ENCODE results near the gene ZNF316.

The ZNF316 gene

DNA sequence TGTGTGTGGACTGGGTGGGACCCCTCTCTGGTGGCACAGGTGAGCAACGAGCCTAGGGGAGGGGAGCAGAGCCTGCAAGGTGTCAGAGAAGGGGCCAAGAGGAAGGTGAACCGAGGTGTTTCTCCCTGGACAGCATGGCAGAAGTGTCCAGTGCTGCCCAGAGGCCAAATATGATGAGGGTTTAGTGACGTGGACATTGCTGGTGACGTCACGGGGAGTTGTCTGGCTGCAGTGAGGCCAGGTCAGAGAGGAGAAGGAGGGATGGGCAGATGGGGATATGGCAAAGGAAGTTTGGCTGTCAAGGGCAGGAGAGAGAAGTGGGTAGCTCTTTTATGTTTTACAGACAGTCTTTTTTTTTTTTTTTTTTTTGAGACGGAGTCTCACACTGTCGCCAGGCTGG lies 24.3 kb upstream of the ZNF316 start:
- POLR2A ChIA-PET, result no interaction called here
- TF ChIP-seq, protein P1, sequence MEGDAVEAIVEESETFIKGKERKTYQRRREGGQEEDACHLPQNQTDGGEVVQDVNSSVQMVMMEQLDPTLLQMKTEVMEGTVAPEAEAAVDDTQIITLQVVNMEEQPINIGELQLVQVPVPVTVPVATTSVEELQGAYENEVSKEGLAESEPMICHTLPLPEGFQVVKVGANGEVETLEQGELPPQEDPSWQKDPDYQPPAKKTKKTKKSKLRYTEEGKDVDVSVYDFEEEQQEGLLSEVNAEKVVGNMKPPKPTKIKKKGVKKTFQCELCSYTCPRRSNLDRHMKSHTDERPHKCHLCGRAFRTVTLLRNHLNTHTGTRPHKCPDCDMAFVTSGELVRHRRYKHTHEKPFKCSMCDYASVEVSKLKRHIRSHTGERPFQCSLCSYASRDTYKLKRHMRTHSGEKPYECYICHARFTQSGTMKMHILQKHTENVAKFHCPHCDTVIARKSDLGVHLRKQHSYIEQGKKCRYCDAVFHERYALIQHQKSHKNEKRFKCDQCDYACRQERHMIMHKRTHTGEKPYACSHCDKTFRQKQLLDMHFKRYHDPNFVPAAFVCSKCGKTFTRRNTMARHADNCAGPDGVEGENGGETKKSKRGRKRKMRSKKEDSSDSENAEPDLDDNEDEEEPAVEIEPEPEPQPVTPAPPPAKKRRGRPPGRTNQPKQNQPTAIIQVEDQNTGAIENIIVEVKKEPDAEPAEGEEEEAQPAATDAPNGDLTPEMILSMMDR (IDR thresholded peaks at IDR 0.05; ENCODE audit: insufficient read depth, low read length, missing control alignments), result no peak
- no peak for DNase-seq (ENCODE audit: low read depth, low spot score)
- no peak overlapping the region for H3K4me3 ChIP-seq (ENCODE audit: low read depth, low read length)
- CTCF ChIA-PET, result interaction anchor here (0.7 to 3.9 kb wide), 3 partner anchors 9 to 22 kb away, joined by 3 to 13 read pairs (median 3); partner anchors contain the start of gene INTS15

DNA sequence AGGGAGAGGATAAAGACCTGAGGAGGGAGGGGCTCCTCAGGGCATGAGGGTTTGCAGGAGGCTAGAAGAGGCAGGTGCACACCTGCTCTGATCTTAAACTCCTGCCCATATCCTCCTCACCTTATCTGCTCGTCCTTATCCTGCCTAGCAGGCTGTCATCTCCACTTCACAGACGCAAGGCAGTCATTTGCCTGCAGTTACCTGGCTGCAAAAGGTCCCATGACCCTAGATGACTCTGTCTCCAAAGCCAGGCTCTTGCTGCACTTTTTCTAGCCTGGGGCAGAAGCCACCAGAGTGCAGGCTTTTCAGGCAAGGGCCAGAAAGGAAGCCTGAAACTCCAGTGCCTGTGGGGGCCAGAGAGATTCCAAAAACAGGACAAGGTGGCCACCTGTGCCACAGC lies 23.4 kb upstream of the ZNF316 start:
- no peak for DNase-seq (ENCODE audit: low read depth, low spot score)
- ChIA-PET CTCF (no interaction called here), POLR2A (no interaction called here)
- H3K4me3 ChIP-seq (ENCODE audit: low read depth, low read length), result no peak overlapping the region
- TF ChIP-seq, protein P1 (IDR thresholded peaks at IDR 0.05; ENCODE audit: insufficient read depth, low read length, missing control alignments), result no peak

DNA sequence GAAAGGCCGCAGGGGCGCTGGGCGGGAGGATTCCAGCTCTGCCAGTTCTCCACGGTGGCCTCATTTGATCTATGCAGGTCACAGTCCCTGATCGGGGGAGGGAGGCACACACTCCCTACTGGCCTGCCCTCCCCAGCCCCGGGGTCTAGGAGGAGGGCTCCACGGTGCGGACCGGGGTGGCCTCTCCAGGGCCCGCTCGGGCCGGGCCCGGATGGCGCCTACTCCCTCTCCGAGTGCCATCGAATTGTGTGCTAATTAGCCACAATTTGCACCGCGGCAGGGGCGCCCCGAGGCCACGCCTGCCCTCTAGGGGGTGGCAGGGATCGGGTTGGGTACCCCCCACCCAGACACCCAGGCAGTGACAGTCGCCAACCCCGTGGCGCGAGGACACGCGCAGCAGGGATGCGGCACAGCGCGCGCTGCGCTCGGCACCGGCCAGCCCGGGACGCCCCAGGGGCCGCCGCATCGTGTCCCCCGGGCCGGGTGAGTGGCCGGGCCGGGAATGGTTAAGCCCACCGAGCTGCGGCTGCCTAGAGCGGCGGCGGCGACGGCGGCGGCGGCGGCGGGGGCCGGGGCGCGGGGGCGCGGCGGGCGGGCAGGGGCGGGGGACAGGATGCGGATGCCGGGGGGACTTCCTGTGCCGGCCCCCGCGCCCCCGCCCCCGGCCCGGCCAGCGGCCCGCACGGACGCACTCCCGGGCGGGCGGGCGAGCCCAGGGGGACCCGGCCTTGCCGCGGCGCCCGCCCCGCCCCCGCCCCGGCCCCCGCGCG lies 22.0 kb upstream of the ZNF316 start, which contains the start of gene ZNF853:
Gene ZNF853 (plus strand): TSS at position 658 of the 770 bp plus-strand sequence. CDS start 565 bp downstream, outside the sequence.
- peak within 1 kb of the TSS; percentile 55 for H3K4me3 ChIP-seq (ENCODE audit: low read depth, low read length)
- DNase-seq (ENCODE audit: low read depth, low spot score), result no peak
- TF ChIP-seq, protein P1 (IDR thresholded peaks at IDR 0.05; ENCODE audit: insufficient read depth, low read length, missing control alignments), result no peak
- ChIA-PET POLR2A (no interaction called here), CTCF (no interaction called here)

DNA sequence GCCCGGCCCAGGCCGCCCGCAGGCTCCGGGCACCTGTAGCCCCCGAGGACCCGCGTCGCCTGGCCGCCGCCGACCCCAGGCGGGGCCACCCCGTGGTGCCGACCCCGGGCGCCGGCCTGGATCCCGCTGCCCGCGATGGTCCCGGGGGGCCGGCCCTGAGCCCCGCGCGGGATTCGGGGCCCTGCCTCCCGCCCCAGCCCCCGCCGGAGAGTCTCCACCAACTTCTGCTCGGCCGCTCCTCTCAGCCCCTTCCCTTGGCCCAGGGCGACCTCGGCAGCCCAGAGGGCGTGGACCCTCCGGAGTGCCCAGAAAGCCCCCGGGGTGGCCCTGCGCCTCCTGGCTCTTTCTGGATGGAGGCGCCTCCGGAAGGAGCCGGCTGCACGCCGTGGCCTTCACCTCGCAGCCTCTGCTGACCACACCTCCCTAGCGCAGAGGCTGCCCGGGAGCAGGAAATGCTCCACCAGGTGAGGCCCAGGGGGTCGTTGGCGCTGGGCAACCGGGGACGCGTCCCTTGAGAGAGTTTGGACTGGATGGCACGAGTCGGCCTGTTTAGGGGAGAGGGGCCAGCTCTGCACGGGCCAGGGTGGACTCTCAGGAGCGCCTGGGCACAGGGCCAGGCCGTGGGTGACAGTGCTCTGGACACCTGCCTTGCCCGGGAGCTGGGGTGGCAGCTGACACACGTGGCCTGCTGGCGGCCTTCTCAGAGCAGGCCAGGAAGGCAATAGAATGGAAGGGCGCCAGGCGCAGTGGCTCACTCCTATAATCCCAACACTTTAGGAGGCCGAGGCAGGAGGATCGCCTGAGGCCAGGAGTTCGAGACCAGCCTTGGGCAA lies 21.2 kb upstream of the ZNF316 start:
- ChIA-PET CTCF (no interaction called here), POLR2A (no interaction called here)
- TF ChIP-seq, protein P1 (IDR thresholded peaks at IDR 0.05; ENCODE audit: insufficient read depth, low read length, missing control alignments), result no peak
- peak overlapping the region; percentile 55 for H3K4me3 ChIP-seq (ENCODE audit: low read depth, low read length)
- DNase-seq (ENCODE audit: low read depth, low spot score), result no peak

DNA sequence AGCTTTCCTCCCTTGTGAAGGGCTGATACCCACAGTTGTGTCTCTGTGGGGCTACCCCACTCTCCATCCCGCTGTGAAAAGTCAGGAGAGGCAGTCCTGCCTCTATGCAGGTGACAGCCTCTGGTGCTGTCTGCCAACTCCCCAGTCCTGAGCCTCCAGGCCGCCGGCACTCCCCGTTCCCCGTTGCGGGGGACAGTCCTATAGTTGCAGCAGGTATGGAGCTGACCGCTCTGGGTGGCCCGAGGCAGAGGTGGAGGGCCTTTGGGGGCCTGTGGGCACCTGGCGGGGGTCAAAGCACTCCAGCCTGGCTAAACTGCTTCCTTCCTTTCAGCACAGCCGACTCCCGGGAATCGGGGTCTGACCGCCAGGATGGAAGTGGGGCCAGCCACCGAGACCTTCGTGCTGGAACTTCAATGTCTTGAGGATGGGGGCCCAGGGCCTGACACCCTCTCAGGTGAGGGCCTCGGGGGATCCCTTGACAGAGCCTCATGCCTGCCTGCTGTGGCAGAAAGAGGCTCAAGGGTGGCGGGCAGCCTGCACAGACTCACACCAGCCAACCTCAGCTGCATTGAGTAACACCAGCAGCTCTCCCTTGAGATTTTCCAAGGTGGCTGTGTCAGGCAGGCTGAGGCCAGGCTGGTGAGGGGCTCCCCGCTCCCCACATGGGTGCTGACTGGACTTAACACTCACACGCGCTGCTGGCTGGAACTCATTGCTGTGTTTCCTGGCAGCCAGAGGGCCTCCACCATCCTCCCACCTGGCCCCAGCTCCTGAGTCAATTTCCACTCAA lies 20.1 kb upstream of the ZNF316 start:
- ChIA-PET CTCF (interaction anchor here (1.6 kb wide), 1 partner anchor 39 kb away, joined by 4 read pairs; the partner anchor contains the start of gene ZDHHC4), POLR2A (no interaction called here)
- no peak overlapping the region for H3K4me3 ChIP-seq (ENCODE audit: low read depth, low read length)
- TF ChIP-seq, protein P1 (IDR thresholded peaks at IDR 0.05; ENCODE audit: insufficient read depth, low read length, missing control alignments), result no peak
- no peak for DNase-seq (ENCODE audit: low read depth, low spot score)

All from AG04449 (cell line).